Measurements from ENCODE around the gene RSPRY1.

RSPRY1 gene

DNA sequence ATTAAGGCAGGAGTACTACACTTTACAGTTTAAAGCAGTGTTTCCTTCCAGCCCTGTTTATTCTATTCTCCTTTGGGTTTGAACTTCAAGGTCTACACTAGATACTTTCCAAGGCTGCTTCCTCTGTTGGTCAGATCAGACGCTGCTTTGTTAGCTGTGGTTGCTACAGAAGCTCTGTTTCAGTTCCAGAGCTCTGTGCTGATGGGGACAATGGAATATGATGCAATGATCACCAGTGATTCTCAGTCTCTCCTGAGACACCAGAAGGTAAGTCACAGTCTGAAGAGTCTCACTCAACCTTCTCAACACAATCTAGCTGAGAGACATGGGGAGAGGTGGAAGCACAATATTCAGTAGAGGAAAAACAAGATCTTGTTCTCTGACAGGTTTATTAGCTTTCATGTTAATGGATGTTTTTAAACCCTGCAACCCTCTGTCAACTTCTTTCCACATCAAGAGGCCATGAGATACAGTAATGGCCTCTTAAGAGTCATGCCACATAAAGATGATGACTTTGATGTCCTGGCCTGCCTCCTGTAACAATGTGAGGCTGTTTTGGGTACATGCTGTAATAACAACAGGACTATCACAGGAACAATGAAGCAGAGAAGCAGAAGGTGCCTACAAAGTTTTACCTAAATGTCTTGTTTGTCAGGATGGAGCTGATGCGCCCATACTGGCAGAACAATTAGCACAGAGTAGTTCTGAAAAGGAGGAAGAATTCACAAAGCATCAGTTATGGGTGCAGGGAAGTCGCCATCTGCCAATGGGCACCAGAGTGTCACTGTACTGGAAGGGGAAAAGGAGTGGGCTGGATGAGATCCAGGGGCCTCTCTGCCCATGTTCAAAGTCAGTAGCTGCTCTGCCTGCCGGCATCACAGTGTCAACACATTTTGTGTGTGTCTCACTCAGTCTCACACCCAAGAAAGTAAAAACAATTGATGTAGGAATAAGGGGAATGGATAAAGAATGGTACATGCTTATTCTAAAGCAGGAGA, 33.7 kb upstream of the RSPRY1 start:
- DNase-seq (ENCODE audit: low read depth in 3 of 3), result no peak

DNA sequence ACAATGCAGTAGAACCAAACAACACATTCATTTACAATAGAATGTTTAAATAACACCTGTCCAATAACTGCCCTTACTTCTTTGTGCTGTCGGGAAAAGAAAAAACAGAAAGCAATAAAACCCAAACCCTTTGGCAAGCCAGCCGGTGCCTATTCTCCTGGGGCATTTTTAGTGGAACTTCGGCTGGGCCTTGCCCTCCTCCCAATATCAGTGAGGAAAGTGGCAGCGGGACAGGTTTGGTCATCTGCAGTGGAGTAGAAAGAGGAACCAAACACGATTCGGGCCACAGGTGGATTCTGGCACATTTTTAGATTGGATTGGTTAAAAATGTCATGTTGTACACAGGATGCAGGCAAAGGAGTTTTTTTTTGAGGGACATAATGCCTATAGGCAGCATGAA, 32.3 kb upstream of the RSPRY1 start:
- DNase-seq (ENCODE audit: low read depth in 3 of 3), result no peak

DNA sequence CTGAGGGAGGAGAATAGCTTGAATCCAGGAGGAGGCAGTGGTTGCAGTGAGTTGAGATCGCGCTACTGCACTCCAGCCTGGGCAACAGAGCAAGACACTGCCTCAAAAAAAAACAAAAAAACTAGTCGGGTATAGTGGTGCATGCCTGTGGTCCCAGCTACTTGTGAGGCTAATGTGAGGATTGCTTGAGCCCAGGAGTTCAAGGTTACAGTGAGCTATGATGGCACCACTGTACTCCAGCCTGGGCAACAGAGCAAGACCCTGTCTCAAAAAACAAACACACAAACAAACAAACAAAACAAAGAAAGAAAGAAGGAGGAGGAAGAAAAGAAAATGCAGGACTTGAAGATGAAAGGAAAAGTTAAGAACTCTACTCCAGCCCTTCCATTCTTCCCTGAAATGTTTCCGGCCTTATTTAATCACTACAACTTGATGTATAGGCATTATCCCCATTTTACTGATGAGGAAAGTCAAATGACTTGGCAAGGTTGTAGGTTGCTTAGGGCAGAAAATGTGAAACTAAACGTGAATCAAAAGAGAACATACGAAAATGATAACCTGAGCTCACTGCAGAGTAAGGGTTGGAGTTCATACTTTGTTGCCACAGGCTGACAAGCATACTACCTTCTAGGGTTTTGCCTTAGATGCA, 30.3 kb upstream of the RSPRY1 start:
- no peak for DNase-seq (ENCODE audit: low read depth in 3 of 3)

DNA sequence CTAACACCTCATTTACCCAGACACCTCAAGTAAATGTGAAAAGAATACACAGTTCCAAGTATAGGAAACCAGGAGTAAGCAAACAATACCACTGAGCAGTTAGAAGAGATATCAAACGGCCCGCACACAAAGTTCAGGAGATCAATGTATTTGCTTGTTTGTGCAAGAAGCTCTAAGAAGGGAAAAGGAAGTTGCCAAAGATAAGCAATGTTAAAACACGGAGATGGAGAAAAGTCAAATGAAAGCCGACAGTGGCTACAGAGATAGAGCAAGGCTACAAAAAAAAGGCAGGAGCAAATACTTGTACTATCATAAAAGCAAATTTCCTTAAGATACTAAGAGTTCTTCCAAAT, 29.8 kb upstream of the RSPRY1 start:
- no peak for DNase-seq (ENCODE audit: low read depth in 3 of 3)

DNA sequence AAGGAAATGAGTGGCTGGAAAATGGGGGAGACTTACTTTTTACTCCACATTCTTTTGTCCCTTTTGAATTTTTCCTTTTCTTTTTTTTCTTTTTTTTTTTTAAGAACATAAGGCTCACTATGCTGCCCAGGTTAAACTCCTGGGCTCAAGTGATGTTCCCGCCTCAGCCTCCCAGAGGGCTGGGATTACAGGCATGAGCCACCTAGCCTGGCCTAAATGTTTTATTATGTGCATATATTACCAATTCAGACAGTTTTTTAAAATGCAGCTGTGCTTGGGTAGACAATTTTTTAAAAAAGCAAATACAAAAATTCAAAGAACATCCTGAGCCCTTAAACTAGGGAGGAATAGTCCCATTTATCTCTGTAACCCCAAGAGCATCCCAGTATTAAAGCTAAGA, 28.6 kb upstream of the RSPRY1 start:
- no peak for DNase-seq (ENCODE audit: low read depth in 3 of 3)

DNA sequence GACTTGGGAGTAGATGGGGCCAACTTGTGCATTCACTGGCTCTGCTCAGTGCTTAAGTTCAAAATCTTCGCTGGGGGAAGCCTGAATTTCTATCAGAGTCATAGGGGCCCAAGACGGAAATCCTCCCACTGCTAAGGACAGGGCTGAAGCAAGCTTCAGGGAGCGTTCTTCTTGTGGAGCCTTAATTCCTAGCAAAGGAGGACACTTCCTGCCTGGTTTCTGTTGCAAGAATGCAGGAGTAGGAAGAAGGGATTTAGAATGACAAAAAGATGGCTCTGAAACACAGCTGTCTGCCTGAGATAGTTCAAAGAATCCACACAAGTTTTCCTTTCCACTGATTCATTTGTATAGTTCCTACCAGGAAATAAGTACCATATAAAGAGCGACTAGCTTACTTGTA, 26.7 kb upstream of the RSPRY1 start:
- DNase-seq (ENCODE audit: low read depth in 3 of 3), result no peak

DNA sequence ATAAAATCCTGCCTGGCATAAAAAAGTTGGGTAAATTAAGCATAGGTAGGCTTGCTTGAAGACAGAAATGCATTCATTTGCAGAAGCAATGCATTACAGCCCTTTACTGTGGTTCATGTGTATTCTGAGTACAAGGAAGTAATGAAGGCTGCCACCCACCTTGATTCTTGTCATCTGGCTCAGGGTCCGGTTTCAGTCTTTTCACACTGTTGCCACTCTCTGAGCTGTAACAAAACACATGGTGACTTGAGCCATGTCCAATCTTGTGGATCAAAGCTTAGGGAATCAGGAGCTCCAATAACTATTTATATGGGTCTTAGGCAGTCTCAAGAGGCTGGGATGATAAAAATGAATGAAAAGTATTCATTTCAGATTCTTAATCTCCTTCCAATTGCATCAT, 22.3 kb upstream of the RSPRY1 start:
- no peak for DNase-seq (ENCODE audit: low read depth in 3 of 3)

DNA sequence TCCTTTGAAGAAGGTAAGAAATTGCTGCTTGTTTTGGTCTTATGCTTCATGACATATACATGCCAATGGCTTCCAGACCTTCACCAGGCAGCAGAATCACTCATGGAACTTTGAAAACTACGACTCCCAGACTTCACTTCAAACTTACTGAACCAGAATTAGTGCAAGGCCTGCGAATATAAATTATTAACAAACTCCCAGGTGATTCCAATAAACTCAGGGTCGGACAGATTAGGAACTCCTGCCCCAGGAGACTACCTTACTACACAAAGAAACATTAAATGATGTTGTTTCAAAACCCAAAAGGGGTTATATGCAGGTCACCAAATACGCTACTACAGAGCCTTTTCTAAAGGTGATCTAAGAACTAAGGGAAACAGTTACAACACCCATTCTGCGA, 20.6 kb upstream of the RSPRY1 start:
- no peak for DNase-seq (ENCODE audit: low read depth in 3 of 3)

DNA sequence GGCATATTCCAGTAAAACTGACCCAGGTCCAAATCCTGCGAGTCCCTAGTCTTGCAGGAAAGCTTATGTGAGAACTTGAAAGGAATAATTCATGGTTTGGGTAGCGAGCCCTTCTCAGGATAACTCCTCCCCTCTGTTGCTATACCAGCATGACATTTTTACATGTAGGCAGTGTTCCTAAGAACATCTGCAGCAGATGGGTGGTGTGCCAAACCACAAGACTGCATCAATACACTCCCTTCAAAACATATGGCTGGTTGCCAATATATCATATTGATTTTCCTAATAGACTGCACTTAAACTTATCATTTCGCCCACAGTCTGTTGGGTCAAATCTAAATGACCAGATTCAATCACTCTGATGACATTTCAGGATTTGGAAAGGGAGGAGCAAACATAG, 20.2 kb upstream of the RSPRY1 start:
- no peak for DNase-seq (ENCODE audit: low read depth in 3 of 3)

DNA sequence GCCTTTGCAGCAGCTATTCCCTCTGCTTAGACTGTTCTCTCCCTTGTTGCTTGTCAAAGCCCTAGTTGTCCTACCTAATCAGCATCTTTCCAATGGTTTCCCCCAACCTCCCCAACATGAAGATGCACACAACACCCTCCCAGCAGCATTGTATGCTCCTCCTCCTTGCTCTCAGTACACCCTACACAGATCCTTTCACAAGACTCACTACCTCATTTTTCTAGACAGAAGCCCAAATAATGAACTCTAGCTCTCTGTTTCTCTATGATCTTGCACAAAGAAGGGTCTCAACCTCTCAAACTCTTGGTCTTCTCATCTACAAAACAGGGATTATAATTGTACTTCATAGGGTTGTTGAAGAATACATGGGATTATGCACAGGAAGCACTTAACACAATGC, 19.7 kb upstream of the RSPRY1 start:
- no peak for DNase-seq (ENCODE audit: low read depth in 3 of 3)

DNA sequence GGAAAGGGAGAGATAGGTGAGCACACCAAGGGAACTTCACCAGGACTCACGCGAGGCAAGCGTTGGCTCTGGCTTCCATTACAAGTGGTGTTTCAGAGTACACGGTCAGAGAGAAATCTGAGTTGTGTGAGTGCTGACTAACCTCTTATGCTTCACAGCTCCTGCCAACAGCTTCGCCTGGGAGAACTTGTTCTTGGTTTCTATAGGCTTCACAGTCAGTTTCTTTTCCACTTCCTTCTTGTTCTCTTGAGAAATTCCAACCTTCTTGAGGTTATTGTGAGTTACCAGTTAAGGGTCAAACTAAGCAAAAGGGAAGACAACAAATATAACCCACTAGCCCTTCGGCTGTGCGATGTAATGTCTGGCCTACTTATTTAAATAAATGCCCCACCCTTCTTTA, 19.2 kb upstream of the RSPRY1 start:
- DNase-seq (ENCODE audit: low read depth in 3 of 3), result no peak

DNA sequence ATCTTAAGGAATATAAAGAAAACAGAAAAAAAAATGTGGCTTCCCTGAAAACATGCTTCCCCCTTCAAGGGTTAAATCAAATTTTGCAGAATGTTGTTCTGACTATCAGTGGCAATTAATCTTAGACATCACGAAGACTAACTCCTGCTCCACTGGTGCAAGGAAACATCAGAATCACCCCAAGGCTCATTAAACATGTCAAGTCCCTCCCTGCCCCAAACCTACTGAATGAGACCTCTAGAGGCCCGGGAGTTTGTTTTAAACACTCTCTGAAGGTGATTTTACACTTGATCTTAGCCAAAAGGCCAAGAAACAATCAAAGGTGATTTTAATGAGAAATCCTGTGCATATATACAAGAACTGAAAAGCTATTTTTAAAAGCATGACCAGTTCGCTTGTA, 18.6 kb upstream of the RSPRY1 start:
- no peak for DNase-seq (ENCODE audit: low read depth in 3 of 3)

DNA sequence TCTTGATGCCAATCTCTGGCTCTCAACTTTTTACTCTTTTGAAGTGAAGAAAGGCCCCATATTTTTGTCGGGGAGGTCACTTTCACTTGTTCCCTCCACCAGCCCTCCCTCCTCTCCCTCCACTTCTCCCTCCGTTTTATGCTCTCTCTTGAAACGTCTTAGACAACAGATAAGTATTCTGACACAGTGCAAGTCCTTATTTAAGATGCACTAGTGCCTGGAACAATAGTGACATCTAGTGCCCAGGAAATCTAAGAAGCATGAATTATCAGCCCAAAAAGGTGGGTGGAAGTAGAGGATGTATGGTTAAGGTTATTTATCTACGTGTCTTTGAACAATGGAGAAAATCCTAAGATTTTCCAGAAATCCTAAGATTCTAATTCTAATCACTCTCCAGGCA, 18.2 kb upstream of the RSPRY1 start:
- DNase-seq (ENCODE audit: low read depth in 3 of 3), result no peak

DNA sequence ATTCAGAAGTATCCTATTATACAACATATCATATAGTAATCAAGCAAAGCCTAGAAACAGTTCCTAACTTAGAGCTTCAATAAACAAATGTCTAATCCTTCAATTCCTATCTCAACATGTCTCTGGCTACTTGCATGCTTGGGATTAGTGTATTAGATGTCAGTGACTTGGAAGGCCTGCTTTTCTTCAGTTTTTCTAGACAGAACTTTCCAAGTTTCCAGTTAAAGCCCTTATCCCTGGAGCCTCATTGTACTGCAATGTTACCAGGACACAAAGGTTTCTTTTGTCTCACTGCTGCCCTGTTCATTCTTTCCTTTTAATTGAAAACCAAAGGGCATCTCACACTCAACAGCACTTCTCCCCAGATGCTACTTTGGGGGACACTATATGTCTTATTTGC, 16.8 kb upstream of the RSPRY1 start:
- DNase-seq (ENCODE audit: low read depth in 3 of 3), result no peak

DNA sequence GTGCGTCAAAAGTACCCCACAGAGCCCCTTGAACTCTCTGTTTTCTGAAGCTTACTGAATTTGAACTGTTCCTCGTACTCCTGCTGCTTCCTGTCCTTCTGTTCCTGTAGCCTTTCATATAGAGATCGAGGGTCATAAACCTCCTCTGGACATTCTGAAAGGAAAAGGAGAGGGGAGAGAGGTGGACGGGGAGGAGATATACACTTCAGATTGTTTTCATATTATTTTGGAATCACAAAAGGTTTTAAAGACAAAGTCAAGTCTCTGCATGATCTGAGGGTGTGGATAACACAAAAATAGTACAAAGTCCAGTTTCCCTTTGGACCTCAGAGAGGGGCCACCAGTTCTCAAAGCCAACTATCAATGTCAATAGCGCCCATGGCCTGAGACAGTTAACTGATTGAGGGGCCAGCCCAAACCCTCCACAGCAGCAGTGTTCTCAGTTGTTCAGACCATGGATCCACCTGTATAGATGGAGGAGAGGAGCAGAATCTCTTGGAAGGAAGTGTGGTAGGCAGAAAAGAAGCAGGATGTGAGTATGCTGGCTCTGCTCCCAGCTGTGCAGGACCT, 13.3 kb upstream of the RSPRY1 start:
- DNase-seq (ENCODE audit: low read depth in 3 of 3), result no peak

DNA sequence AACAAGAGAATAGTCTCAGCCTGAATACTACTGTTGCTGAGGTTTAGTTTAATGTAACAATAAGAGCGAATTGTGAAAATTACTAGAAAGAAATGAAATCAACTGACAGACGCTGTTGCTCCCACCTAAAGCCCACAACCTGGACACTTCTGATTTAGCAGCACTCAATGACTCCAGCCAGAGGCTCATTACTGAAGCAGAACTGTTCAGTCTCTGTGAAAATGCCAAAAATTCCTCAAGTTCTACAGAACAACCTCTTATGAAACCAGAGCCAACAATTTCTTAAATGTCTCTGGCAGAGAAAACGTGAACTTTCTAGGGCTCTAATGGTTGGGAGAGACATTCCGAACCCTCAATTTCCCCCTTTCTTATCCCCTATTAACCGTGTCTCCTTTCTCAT, 10.2 kb upstream of the RSPRY1 start:
- no peak for DNase-seq (ENCODE audit: low read depth in 3 of 3)

DNA sequence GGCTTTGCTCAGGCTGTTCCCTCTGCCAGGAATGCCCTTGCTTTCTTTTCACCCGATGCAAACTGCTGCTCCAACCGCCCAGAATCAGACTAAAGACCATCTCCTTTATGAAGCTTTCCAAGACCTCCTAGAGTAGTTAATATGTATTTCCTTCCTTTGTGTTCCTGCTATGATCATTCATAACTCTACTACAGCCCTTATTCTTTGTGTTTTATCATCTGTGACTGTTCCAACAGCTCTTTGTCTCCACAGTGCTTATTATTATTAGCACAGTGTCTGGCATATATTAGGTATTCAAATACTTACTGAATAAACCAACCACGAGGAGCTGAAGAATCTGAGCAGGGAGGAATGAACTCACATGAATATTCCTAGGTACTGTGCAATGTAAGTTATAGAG, 7.9 kb upstream of the RSPRY1 start:
- no peak for DNase-seq (ENCODE audit: low read depth in 3 of 3)

DNA sequence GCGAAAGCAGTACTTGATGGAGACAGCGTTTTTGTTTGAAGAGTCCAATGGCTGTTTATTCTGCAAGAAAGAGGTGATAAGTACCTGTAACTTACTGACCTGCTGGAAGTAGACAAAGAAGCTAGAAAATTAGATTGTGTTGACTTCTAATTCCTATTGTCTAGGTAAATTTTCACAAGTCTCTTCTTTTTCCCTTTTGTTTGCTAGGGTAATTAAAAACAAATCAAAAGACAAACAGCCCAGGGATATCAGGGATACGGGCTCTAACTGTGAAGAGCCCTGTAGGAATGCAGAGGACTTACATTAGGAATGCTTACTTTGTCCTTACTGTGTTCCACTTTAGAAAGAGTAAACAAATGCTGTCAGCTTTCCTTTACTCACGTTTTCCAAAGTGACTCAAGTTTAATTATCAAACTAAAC, 7.3 kb upstream of the RSPRY1 start:
- no peak for DNase-seq (ENCODE audit: low read depth in 3 of 3)

DNA sequence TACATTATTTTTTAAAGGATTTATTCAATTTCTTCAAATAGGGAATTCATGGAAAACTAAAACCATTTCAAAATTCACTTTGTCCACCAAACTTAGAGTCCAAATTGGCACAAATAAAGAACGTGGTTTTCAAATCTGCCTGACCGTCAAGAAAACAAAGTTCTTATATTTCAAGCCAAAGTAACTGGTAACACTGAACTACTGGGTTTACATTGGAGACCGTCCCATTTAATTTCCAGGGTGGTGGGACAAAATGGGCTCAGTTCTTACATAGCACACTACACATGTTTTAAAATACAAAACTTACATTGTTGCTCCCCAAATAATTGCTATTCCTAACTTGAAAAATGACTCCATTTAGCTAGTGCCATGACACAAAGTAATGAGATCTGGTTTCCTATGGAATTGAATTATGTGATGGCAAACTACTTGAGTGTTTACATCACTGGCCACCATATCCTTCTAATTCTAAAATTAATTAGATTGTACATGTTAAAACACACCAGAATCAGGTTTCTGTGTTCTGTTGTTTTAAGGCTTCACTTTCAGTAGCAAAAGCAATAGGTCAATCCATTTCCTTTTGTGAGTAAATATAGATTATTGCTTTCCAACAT, 6.8 kb upstream of the RSPRY1 start:
- DNase-seq (ENCODE audit: low read depth in 3 of 3), result no peak

DNA sequence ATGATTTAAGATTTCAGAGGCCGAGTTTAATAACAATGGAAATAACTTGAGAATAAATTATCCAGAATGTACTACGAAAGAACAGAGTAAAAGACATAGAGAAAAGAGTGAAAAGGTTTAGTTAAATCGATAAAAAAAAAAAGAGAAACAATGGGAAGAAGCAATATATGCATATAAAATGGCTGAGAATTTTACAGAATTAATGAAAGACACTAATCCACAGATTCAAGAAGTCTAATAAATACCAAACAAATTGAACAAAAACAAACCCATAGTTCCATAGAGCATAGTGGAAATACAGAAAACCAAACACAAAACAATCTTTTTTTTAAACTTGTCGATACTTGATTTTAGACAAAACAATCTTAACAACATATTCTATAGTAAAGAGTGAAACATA, 2.0 kb upstream of the RSPRY1 start:
- no peak for DNase-seq (ENCODE audit: low read depth in 3 of 3)

DNA sequence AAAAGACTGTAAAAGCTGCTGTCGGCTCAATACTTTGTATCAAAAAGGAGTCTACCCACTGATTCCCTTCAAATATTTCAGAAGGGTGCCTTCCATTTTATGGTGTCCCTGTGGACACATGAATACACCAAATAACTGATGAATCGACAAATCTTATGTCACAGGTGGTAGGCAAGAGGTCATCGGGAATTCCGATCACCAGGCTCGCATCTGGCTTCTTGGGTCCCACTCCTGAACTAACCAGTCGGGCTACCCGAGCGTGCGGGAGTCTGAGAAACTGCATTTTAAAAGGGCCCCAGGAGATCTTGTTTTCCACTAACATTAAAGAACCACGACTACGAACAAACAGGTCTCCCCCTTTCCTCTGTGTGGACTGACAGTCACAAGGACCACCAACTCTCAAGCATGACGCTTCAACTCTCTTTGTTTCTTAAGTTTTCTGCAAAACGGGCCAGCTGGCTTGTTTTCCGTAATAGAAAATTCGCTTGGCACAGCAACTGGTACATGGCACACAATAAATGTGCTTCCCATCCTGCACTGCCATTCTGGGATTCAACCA, 1.2 kb upstream of the RSPRY1 start:
- no peak for DNase-seq (ENCODE audit: low read depth in 3 of 3)

DNA sequence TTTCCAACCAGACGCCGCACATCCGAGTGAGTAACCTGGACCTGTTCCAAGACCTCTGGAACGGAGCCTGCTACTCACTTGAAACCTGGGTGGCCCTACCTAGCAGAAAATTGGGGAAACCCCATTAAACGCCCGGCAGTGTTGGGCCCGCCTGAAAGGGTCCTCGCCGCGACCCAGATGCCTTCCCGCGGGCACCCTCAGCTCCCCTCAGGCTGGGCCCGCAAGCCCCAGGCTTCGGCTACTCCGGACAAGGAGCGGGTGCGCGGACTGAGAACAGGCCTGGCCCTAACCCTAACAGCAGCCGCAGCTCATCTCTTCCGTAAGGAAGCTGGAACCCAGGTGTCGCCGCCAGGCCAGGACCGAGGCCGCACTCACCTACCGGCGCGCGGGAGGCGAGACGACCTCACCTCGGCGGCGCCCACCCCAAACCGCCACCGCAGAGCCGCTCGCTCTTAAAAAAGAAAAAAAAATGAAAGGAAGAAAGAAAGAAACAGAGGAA, 634 bp upstream of the RSPRY1 start:
- no peak for DNase-seq (ENCODE audit: low read depth in 3 of 3)
